ENCODE results near the gene BTN2A1. TPM values are rescaled to one million over a fixed set of nuclear protein-coding genes. Genes with fewer than 3 reads are reported as not detected.

Gene BTN2A1
- total RNA-seq, 1 experiment from 2014 or later: 13.1 TPM

DNA sequence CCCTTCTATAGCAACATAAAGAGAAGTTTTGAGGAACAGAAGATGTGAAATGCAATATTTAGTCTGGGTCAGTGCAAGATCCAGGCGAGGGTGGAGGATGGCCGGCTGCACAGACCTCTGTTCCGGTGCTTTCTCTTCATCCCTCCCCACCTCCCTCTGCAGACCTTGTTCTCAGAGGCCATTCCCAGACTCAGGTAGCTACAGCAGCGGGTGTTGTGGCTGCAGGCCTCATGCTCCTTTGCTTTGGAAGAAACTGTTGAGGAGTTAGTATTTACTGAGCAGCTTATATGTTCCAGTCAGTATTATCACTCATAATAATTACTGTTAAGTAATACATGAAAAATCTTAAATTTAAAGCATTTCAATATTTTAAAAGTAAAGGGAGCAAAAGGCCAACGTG is 15.8 kb upstream of the BTN2A1 start:
- no peaks in the 10 kb centered on the region for H3K9me3 ChIP-seq (ENCODE audit: low read length)
- no peaks in the 10 kb centered on the region for H3K36me3 ChIP-seq (ENCODE audit: low read depth, low read length)
- no peaks in the 10 kb centered on the region for H3F3A ChIP-seq (ENCODE audit: low read length, unreplicated experiment)
- ChIA-PET CTCF (no interaction called here), POLR2A (ENCODE audit: unreplicated experiment) (interaction anchor here (0.6 kb wide), 1 partner anchor 1280 kb away, joined by 4 read pairs; no protein-coding TSS in a partner anchor)
- TF ChIP-seq EZH2 (IDR thresholded peaks at IDR 0.05; ENCODE audit: low read length, unreplicated experiment) (no peak), EZH2phosphoT487 (IDR thresholded peaks at IDR 0.05; ENCODE audit: borderline replicate concordance, low read length) (no peak)
- TF ChIP-seq, protein P1, sequence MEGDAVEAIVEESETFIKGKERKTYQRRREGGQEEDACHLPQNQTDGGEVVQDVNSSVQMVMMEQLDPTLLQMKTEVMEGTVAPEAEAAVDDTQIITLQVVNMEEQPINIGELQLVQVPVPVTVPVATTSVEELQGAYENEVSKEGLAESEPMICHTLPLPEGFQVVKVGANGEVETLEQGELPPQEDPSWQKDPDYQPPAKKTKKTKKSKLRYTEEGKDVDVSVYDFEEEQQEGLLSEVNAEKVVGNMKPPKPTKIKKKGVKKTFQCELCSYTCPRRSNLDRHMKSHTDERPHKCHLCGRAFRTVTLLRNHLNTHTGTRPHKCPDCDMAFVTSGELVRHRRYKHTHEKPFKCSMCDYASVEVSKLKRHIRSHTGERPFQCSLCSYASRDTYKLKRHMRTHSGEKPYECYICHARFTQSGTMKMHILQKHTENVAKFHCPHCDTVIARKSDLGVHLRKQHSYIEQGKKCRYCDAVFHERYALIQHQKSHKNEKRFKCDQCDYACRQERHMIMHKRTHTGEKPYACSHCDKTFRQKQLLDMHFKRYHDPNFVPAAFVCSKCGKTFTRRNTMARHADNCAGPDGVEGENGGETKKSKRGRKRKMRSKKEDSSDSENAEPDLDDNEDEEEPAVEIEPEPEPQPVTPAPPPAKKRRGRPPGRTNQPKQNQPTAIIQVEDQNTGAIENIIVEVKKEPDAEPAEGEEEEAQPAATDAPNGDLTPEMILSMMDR (conservative IDR thresholded peaks at IDR 0.05; ENCODE audit: low read depth, low read length): no peak
- no peaks in the 10 kb centered on the region for H3K27me3 ChIP-seq (ENCODE audit: low read length)
- ATAC-seq (no peak), DNase-seq (no peak)
- H3K4me3 ChIP-seq (ENCODE audit: low read length): no peak overlapping the region
- H3K27ac ChIP-seq (ENCODE audit: low read length): no peak overlapping the region
- no TSS peak for BruUV-seq (replicated peaks)
- H3K9ac ChIP-seq (ENCODE audit: low read length): no peak overlapping the region
- intact Hi-C loops (cut with micrococcal nuclease): loop anchor here (2.0 kb wide), 1 partner anchor 39 kb away; the partner anchor contains the start of gene BTN3A1
- H4K20me1 ChIP-seq (ENCODE audit: low read length): no peaks in the 10 kb centered on the region
- no peaks in the 10 kb centered on the region for H3K79me2 ChIP-seq (ENCODE audit: low read length)
- no peak overlapping the region for H2AFZ ChIP-seq (ENCODE audit: low read length)
- H3K4me1 ChIP-seq (ENCODE audit: insufficient read depth, low read length): peaks cover 13% of the 10 kb centered on the region
- H3K9me2 ChIP-seq (replicated peaks; ENCODE audit: low read length): no peaks in the 10 kb centered on the region
- H3K4me2 ChIP-seq (ENCODE audit: low read length): peak overlapping the region; percentile 92; the same call in 1 of the 2 replicates

DNA sequence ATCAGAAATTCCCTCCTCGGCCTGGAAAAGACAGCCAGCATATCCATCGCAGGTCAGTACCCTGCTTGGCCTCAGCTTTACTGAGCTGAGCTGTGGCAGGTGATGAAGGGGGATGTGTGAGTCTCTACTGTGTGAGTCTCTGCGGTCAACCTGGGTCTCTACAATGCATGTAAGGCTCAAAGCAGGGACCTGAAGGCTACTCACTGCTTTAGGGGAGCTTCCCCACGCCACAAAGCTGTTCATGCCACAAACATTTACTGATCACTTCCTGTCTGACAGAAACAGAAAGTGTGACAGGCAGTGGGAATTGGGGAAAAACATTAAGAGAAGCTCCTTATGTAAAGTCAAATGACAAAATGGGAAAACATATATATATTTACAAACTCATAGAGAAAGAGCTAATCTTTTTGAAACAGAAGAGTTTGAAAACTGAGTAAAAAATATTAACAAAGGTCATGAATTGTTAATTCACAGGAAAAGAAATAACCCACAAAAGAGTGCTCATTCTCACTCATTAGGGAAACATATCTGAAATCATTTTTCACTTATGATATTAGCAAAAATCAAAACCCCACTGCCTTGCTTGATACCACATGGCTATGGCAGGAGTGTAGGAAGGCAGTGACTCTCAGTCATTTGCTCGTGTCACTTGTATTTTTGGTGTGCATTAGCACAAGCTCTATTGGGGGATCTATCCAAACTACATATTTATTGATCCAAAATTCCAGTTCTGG is 11.7 kb upstream of the BTN2A1 start:
- Histone ChIP-seq H4K20me1 (ENCODE audit: low read length) (no peaks in the 10 kb centered on the region), H3F3A (ENCODE audit: low read length, unreplicated experiment) (no peaks in the 10 kb centered on the region), H3K9me2 (replicated peaks; ENCODE audit: low read length) (no peaks in the 10 kb centered on the region), H3K27me3 (ENCODE audit: low read length) (no peaks in the 10 kb centered on the region), H3K4me1 (ENCODE audit: insufficient read depth, low read length) (peaks cover 4% of the 10 kb centered on the region), H3K36me3 (ENCODE audit: low read depth, low read length) (no peaks in the 10 kb centered on the region), H2AFZ (ENCODE audit: low read length) (no peak overlapping the region), H3K9ac (ENCODE audit: low read length) (no peak overlapping the region), H3K4me3 (ENCODE audit: low read length) (no peak overlapping the region), H3K4me2 (ENCODE audit: low read length) (no peak overlapping the region), H3K9me3 (ENCODE audit: low read length) (no peaks in the 10 kb centered on the region), H3K27ac (ENCODE audit: low read length) (no peak overlapping the region), H3K79me2 (ENCODE audit: low read length) (no peaks in the 10 kb centered on the region)
- TF ChIP-seq, protein P1 (conservative IDR thresholded peaks at IDR 0.05; ENCODE audit: low read depth, low read length): no peak
- no peak for TF ChIP-seq EZH2 (IDR thresholded peaks at IDR 0.05; ENCODE audit: low read length, unreplicated experiment)
- TF ChIP-seq EZH2phosphoT487 (IDR thresholded peaks at IDR 0.05; ENCODE audit: borderline replicate concordance, low read length): no peak
- CTCF ChIA-PET: no interaction called here
- no TSS peak for BruUV-seq (replicated peaks)
- POLR2A ChIA-PET (ENCODE audit: unreplicated experiment): no interaction called here
- ATAC-seq: no peak
- intact Hi-C loops (cut with micrococcal nuclease): no loop called here
- DNase-seq: no peak

DNA sequence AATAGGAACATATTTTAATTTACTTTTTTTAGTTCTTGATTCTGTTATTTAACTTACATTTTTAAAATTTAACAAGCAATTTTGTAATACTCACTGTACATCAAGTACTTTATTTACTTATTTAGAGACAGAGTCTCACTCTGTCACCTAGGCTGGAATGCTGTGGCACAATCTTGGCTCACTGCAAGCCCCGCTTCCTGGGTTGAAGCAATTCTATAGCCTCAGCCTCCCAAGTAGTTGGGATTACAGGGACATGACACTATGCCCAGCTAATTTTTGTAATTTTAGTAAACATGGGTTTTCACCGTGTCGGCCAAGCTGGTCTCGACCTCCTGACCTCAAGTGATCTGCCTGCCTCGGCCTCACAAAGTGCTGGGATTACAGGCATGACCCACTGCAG is 10.5 kb upstream of the BTN2A1 start:
- Histone ChIP-seq H3K27me3 (ENCODE audit: low read length) (no peaks in the 10 kb centered on the region), H3K9me3 (ENCODE audit: low read length) (no peaks in the 10 kb centered on the region), H3K36me3 (ENCODE audit: low read depth, low read length) (no peaks in the 10 kb centered on the region), H4K20me1 (ENCODE audit: low read length) (no peaks in the 10 kb centered on the region), H3K79me2 (ENCODE audit: low read length) (no peaks in the 10 kb centered on the region), H3K27ac (ENCODE audit: low read length) (no peak overlapping the region), H2AFZ (ENCODE audit: low read length) (no peak overlapping the region), H3K4me3 (ENCODE audit: low read length) (no peak overlapping the region), H3K4me1 (ENCODE audit: insufficient read depth, low read length) (no peaks in the 10 kb centered on the region), H3K4me2 (ENCODE audit: low read length) (no peak overlapping the region), H3K9me2 (replicated peaks; ENCODE audit: low read length) (no peaks in the 10 kb centered on the region), H3K9ac (ENCODE audit: low read length) (no peak overlapping the region), H3F3A (ENCODE audit: low read length, unreplicated experiment) (no peaks in the 10 kb centered on the region)
- intact Hi-C loops (cut with micrococcal nuclease): no loop called here
- ATAC-seq (no peak), DNase-seq (no peak)
- TF ChIP-seq EZH2 (IDR thresholded peaks at IDR 0.05; ENCODE audit: low read length, unreplicated experiment): no peak
- CTCF ChIA-PET: no interaction called here
- BruUV-seq (replicated peaks): no TSS peak
- POLR2A ChIA-PET (ENCODE audit: unreplicated experiment): no interaction called here
